ENCODE data around the gene LMO7. TPM values are rescaled to one million over a fixed set of nuclear protein-coding genes. Genes with fewer than 3 reads are reported as not detected.

The LMO7 gene
- total and polyA plus RNA-seq, 10 donors, result 2.2 to 15.5 (median 8.2) TPM

DNA sequence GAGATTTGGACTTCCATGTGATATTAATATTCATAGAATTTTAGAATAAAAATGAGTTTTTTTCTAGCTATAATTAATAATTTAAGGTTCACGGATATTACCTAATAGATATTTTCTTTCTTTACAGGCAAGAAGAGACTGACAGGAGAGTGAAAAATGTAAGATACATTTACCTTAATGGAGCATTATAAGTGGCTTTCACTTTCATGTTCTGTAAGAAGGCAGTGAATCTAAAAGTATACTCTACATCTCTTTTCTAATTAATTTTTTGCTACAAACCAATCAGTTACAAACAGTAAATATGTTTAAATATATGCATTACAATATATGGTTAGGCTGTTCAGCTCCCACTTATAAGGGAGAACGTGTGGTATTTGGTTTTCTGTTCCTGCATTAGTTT is 159.1 kb downstream of the LMO7 start:
- H3K27me3 ChIP-seq (replicated peaks in 1 of 7), result no peaks in the 10 kb centered on the region
- no peak overlapping the region for H3K4me3 ChIP-seq
- TF ChIP-seq POLR2A (IDR thresholded peaks at IDR 0.05) (no peak), POLR2AphosphoS5 (IDR thresholded peaks at IDR 0.05) (no peak)
- TF ChIP-seq, protein P1, sequence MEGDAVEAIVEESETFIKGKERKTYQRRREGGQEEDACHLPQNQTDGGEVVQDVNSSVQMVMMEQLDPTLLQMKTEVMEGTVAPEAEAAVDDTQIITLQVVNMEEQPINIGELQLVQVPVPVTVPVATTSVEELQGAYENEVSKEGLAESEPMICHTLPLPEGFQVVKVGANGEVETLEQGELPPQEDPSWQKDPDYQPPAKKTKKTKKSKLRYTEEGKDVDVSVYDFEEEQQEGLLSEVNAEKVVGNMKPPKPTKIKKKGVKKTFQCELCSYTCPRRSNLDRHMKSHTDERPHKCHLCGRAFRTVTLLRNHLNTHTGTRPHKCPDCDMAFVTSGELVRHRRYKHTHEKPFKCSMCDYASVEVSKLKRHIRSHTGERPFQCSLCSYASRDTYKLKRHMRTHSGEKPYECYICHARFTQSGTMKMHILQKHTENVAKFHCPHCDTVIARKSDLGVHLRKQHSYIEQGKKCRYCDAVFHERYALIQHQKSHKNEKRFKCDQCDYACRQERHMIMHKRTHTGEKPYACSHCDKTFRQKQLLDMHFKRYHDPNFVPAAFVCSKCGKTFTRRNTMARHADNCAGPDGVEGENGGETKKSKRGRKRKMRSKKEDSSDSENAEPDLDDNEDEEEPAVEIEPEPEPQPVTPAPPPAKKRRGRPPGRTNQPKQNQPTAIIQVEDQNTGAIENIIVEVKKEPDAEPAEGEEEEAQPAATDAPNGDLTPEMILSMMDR (IDR thresholded peaks at IDR 0.05 in 8 of 11, conservative IDR thresholded peaks at IDR 0.05 in 3 of 11), result no peak
- H3K36me3 ChIP-seq, result peaks cover 0 to 12% (median 0%) of the 10 kb centered on the region in 6 donors
- no peak overlapping the region for H3K27ac ChIP-seq
- H3K4me1 ChIP-seq, result peaks cover 0 to 6% (median 0%) of the 10 kb centered on the region in 6 donors
- H3K9me3 ChIP-seq, result no peaks in the 10 kb centered on the region
- 92 to 97% (median 95%) methylated on average over 2 of the region's 2 CpGs for WGBS, 5 donors
- intact Hi-C loops (cut with DNase I; ENCODE audit: low total_unique reads), result no loop called here
- no peak for DNase-seq

DNA sequence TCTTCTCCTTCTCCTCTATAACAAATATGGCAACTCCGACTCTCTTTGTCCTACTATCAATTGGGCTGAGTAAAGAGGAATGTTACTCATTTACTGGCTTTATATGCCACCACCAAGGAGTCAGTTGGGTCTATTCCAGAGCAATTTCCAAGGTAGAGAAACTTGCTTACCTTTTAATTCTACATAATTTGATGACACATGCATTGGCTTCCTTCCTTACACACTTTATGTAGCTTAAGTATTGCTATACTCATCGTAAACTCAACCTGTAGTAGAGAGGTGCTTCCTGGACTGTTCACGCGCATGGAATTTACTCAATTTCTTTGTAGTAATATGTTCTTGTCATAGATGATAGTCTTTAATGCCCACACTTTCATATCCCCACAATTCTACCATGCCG is 160.7 kb downstream of the LMO7 start:
- no peak overlapping the region for H3K4me3 ChIP-seq
- intact Hi-C loops (cut with DNase I; ENCODE audit: low total_unique reads), result no loop called here
- H3K9me3 ChIP-seq, result no peaks in the 10 kb centered on the region
- DNase-seq, result no peak
- TF ChIP-seq, protein P1 (IDR thresholded peaks at IDR 0.05 in 8 of 11, conservative IDR thresholded peaks at IDR 0.05 in 3 of 11), result no peak
- 94 to 98% (median 97%) methylated on average over 5 of the region's 5 CpGs for WGBS, 5 donors
- H3K27ac ChIP-seq, result no peak overlapping the region
- H3K36me3 ChIP-seq, result peaks cover 0 to 12% (median 0%) of the 10 kb centered on the region in 6 donors
- peaks cover 0 to 6% (median 0%) of the 10 kb centered on the region in 6 donors for H3K4me1 ChIP-seq
- no peaks in the 10 kb centered on the region for H3K27me3 ChIP-seq (replicated peaks in 1 of 7)

DNA sequence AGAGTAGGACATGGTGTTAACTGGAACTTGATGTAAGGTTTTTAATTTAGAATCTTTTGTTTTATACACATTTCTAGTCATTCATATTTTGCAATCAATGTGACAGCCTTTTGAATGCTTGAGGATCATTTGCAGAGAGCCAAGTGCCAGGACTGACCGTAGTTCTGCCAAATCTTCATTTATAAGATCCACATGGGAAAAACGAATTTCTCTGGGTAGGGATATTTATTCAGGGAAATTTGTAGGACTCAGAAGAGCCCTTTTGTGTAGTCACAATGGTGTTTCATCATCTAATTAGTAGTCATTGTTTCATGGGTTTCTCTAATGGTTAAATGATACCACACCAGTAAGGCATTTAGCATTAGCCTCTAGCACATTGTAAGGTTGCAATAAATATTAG is 161.1 kb downstream of the LMO7 start:
- no peak for DNase-seq
- no peak overlapping the region for H3K27ac ChIP-seq
- H3K4me1 ChIP-seq, result peaks cover 0 to 6% (median 0%) of the 10 kb centered on the region in 6 donors
- H3K36me3 ChIP-seq, result peaks cover 0 to 12% (median 0%) of the 10 kb centered on the region in 6 donors
- H3K9me3 ChIP-seq, result no peaks in the 10 kb centered on the region
- WGBS, 5 donors, result 85 to 96% (median 90%) methylated on average over 2 of the region's 2 CpGs
- TF ChIP-seq POLR2A (IDR thresholded peaks at IDR 0.05) (no peak), POLR2AphosphoS5 (IDR thresholded peaks at IDR 0.05) (no peak)
- TF ChIP-seq, protein P1 (IDR thresholded peaks at IDR 0.05 in 8 of 11, conservative IDR thresholded peaks at IDR 0.05 in 3 of 11), result no peak
- H3K27me3 ChIP-seq (replicated peaks in 1 of 7), result no peaks in the 10 kb centered on the region
- intact Hi-C loops (cut with DNase I; ENCODE audit: low total_unique reads), result no loop called here
- no peak overlapping the region for H3K4me3 ChIP-seq

DNA sequence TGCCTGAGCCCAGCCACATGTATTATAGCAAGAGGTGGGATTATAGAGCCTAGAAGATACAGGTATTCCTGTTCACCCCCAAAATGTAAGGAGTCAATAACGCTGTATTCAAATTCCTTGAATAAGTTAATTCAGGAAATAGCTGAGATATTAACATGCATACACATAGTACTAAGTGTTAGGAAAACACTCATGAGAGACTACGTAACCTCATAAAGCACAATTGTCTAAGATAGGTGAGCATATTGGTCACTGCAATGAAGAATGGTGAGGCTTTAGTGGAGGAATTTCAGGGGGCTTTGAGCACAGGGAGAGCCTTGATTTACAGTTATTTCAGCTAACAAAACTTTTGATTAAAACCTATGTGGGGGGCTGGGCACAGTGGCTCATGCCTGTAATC is 161.6 kb downstream of the LMO7 start:
- Histone ChIP-seq H3K27me3 (replicated peaks in 1 of 7) (no peaks in the 10 kb centered on the region), H3K36me3 (peaks cover 0 to 12% (median 0%) of the 10 kb centered on the region in 6 donors), H3K9me3 (no peaks in the 10 kb centered on the region), H3K4me1 (peaks cover 0 to 4% (median 0%) of the 10 kb centered on the region in 6 donors), H3K4me3 (no peak overlapping the region), H3K27ac (no peak overlapping the region)
- intact Hi-C loops (cut with DNase I; ENCODE audit: low total_unique reads), result no loop called here
- DNase-seq, result no peak
- 92 to 99% (median 95%) methylated on average over 2 of the region's 2 CpGs for WGBS, 5 donors
- TF ChIP-seq, protein P1 (IDR thresholded peaks at IDR 0.05 in 8 of 11, conservative IDR thresholded peaks at IDR 0.05 in 3 of 11), result no peak
- TF ChIP-seq POLR2AphosphoS5 (IDR thresholded peaks at IDR 0.05) (no peak), POLR2A (IDR thresholded peaks at IDR 0.05) (no peak)

Measured in spleen (tissue), 11 donors.